ENCODE measurements around the gene REEP6.

Gene REEP6

GRCh38 chr19:1488282-1488601, 2.7 kb upstream of the REEP6 start:
- Mint-ChIP-seq H3K9me3 (no peaks in the 10 kb centered on the region), H3K27ac (no peak overlapping the region), H3K4me1 (peaks cover 5% of the 10 kb centered on the region), H3K4me3 (peak overlapping the region in 1 of 3 experiments; percentile 21), H3K27me3 (ENCODE audit: low read depth) (peaks cover 12% of the 10 kb centered on the region), H3K36me3 (ENCODE audit: low read depth) (no peaks in the 10 kb centered on the region)
- no peak for TF ChIP-seq CTCF (IDR thresholded peaks at IDR 0.05; ENCODE audit: unreplicated experiment in 3 of 3)

GRCh38 chr19:1489463-1490310, 1.3 kb upstream of the REEP6 start:
- Mint-ChIP-seq H3K36me3 (ENCODE audit: low read depth) (no peaks in the 10 kb centered on the region), H3K4me3 (peak overlapping the region; percentile 62 to 87 (median 69)), H3K27ac (peak overlapping the region in 1 of 3 experiments; percentile 42), H3K27me3 (ENCODE audit: low read depth) (peaks cover 20% of the 10 kb centered on the region), H3K4me1 (peaks cover 5% of the 10 kb centered on the region), H3K9me3 (no peaks in the 10 kb centered on the region)
- no peak for TF ChIP-seq CTCF (IDR thresholded peaks at IDR 0.05; ENCODE audit: unreplicated experiment in 3 of 3)

GRCh38 chr19:1490311-1491113, 469 bp upstream of the REEP6 start, which contains the start of gene PCSK4:
Gene PCSK4 (minus strand): TSS chr19:1490350. CDS start chr19:1490346, 4 bp downstream.
- Mint-ChIP-seq H3K4me1 (peaks cover 5% of the 10 kb centered on the region), H3K27me3 (ENCODE audit: low read depth) (peaks cover 23% of the 10 kb centered on the region), H3K27ac (peak within 1 kb of the TSS; percentile 74 to 96 (median 89)), H3K9me3 (no peaks in the 10 kb centered on the region), H3K4me3 (peak within 1 kb of the TSS; percentile 85 to 88 (median 87)), H3K36me3 (ENCODE audit: low read depth) (no peaks in the 10 kb centered on the region)
- TF ChIP-seq CTCF (IDR thresholded peaks at IDR 0.05; ENCODE audit: unreplicated experiment in 3 of 3), result no peak

- Mint-ChIP-seq H3K9me3 (no peaks in the 10 kb centered on the region), H3K36me3 (ENCODE audit: low read depth) (no peaks in the 10 kb centered on the region), H3K4me3 (peak overlapping the region; percentile 80 to 84 (median 81)), H3K27ac (no peak overlapping the region), H3K4me1 (peaks cover 5% of the 10 kb centered on the region), H3K27me3 (ENCODE audit: low read depth) (peaks cover 30% of the 10 kb centered on the region)
- no peak for TF ChIP-seq CTCF (IDR thresholded peaks at IDR 0.05; ENCODE audit: unreplicated experiment in 3 of 3)
Observed at GRCh38 chr19:1491849-1492170, 829 bp downstream of the REEP6 start.

GRCh38 chr19:1492474-1493006, 1.6 kb downstream of the REEP6 start:
- Mint-ChIP-seq H3K27ac (no peak overlapping the region), H3K9me3 (no peaks in the 10 kb centered on the region), H3K4me3 (peak overlapping the region in 2 of 3 experiments; percentile 32 to 80), H3K36me3 (ENCODE audit: low read depth) (no peaks in the 10 kb centered on the region), H3K4me1 (peaks cover 5% of the 10 kb centered on the region), H3K27me3 (ENCODE audit: low read depth) (peaks cover 31% of the 10 kb centered on the region)
- TF ChIP-seq CTCF (IDR thresholded peaks at IDR 0.05; ENCODE audit: unreplicated experiment in 3 of 3), result no peak

Measured in nephron (organoid).